Measurements from ENCODE around the gene CD33. TPM values are rescaled to one million over a fixed set of nuclear protein-coding genes. Genes with fewer than 3 reads are reported as not detected.

CD33 gene
- total RNA-seq, 1 experiment from 2014 or later = 0.35 TPM

GRCh38 chr19:51204321-51204720 is 20.6 kb upstream of the CD33 start:
- no peak overlapping the region for H2BK12ac ChIP-seq (ENCODE audit: insufficient read length, low read depth, low read length)
- H4K20me1 ChIP-seq (ENCODE audit: control insufficient read depth, insufficient read depth, insufficient read length) = no peaks in the 10 kb centered on the region
- no peak overlapping the region for H3K23ac ChIP-seq (ENCODE audit: insufficient read length, low read depth, low read length)
- H3K4me2 ChIP-seq (ENCODE audit: insufficient read depth, insufficient read length, low read length) = no peak overlapping the region
- H3K9me3 Mint-ChIP-seq = peaks cover 0 to 89% of the 10 kb centered on the region in 2 experiments; a peak in 3 of 5 replicates
- no peaks in the 10 kb centered on the region for H3K4me1 Mint-ChIP-seq
- H3K27ac Mint-ChIP-seq = no peak overlapping the region
- H3T11ph ChIP-seq (ENCODE audit: low read length) = no peak overlapping the region
- H3K79me1 ChIP-seq (ENCODE audit: insufficient read depth, low read depth, low read length, poor library complexity, severe bottlenecking) = no peaks in the 10 kb centered on the region
- no peak overlapping the region for H2AFZ ChIP-seq (ENCODE audit: low read length)
- no peak overlapping the region for H2BK15ac ChIP-seq (ENCODE audit: low read depth, low read length)
- no peak overlapping the region for H3K14ac ChIP-seq (ENCODE audit: insufficient read depth, low read length)
- H2BK5ac ChIP-seq (ENCODE audit: insufficient read length, low read length) = no peak overlapping the region
- TF ChIP-seq, protein P1, sequence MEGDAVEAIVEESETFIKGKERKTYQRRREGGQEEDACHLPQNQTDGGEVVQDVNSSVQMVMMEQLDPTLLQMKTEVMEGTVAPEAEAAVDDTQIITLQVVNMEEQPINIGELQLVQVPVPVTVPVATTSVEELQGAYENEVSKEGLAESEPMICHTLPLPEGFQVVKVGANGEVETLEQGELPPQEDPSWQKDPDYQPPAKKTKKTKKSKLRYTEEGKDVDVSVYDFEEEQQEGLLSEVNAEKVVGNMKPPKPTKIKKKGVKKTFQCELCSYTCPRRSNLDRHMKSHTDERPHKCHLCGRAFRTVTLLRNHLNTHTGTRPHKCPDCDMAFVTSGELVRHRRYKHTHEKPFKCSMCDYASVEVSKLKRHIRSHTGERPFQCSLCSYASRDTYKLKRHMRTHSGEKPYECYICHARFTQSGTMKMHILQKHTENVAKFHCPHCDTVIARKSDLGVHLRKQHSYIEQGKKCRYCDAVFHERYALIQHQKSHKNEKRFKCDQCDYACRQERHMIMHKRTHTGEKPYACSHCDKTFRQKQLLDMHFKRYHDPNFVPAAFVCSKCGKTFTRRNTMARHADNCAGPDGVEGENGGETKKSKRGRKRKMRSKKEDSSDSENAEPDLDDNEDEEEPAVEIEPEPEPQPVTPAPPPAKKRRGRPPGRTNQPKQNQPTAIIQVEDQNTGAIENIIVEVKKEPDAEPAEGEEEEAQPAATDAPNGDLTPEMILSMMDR (conservative IDR thresholded peaks at IDR 0.05) = no peak
- H2AK5ac ChIP-seq (ENCODE audit: insufficient read length, low read length) = no peak overlapping the region
- H3K4me1 ChIP-seq (ENCODE audit: insufficient read depth, low read length) = no peaks in the 10 kb centered on the region
- peaks cover 21% of the 10 kb centered on the region for H3K27me3 Mint-ChIP-seq (ENCODE audit: low read depth)
- H3K4me3 Mint-ChIP-seq = no peak overlapping the region
- no peak for DNase-seq
- no peak overlapping the region for H2BK20ac ChIP-seq (ENCODE audit: low read depth, low read length, poor library complexity, severe bottlenecking)
- no peaks in the 10 kb centered on the region; a peak in 1 of 7 replicates for H3K36me3 Mint-ChIP-seq (ENCODE audit: insufficient read depth in 1 of 3, low read depth in 3 of 3)
- no peak overlapping the region for H4K5ac ChIP-seq (ENCODE audit: insufficient read length, low read depth, low read length)
- no peaks in the 10 kb centered on the region for H3K79me2 ChIP-seq (ENCODE audit: insufficient read depth, low read length)
- H3K18ac ChIP-seq (ENCODE audit: insufficient read length, low read depth, low read length) = no peak overlapping the region
- no peak overlapping the region for H3K56ac ChIP-seq (ENCODE audit: insufficient read length, low read depth, low read length)
- no peaks in the 10 kb centered on the region for H3K27me3 ChIP-seq (ENCODE audit: insufficient read depth, low read length)
- no peak overlapping the region for H3K27ac ChIP-seq (ENCODE audit: insufficient read length, low read depth, low read length)
- H3K9ac ChIP-seq (ENCODE audit: extremely low read depth, insufficient read length, low read length) = no peak overlapping the region
- H4K91ac ChIP-seq (ENCODE audit: insufficient read length, low read depth, low read length) = no peak overlapping the region
- no peaks in the 10 kb centered on the region for H3K9me3 ChIP-seq (ENCODE audit: control insufficient read depth, low read depth, low read length)
- H3K4ac ChIP-seq (ENCODE audit: low read depth, low read length) = no peak overlapping the region
- WGBS (ENCODE audit: extremely low coverage, insufficient read length, low lambda C conversion rate) = no CpG with 5 or more reads among the region's 6 CpGs
- H2BK120ac ChIP-seq (ENCODE audit: low read depth, low read length, poor library complexity, severe bottlenecking) = no peak overlapping the region
- H4K8ac ChIP-seq (replicated peaks; ENCODE audit: insufficient read length, low read depth, low read length) = no peak overlapping the region
- peaks cover 2% of the 10 kb centered on the region for H3K23me2 ChIP-seq (ENCODE audit: insufficient read length, low read depth, low read length, poor library complexity, severe bottlenecking)

All from H9 (cell line).